Trophoblast cell (in vitro differentiated cells and primary cell): ENCODE data around the gene METTL5.

Experiments used
- DNase-seq, 2 donors: peaks; one replicate each; pipeline ENCODE4 v3.0.0-alpha.2; 2016
- H2AFZ ChIP-seq: 2 replicates; pipeline ENCODE4 v1.6.1; 2013; ENCODE audit warnings: low read length, moderate library complexity, mild to moderate bottlenecking; ENCODE audit not compliant: insufficient read depth, poor library complexity
- H2AK5ac ChIP-seq: 2 replicates; pipeline ENCODE4 v1.6.1; 2013; ENCODE audit warnings: mild to moderate bottlenecking, low read length
- H2BK120ac ChIP-seq: 2 replicates; pipeline ENCODE4 v1.6.1; 2013; ENCODE audit warnings: low read length, mild to moderate bottlenecking, moderate library complexity; ENCODE audit not compliant: insufficient read depth, poor library complexity
- H2BK12ac ChIP-seq: 2 replicates; pipeline ENCODE4 v1.6.1; 2013; ENCODE audit warnings: mild to moderate bottlenecking, low read length, moderate library complexity
- H2BK5ac ChIP-seq: 2 replicates; pipeline ENCODE4 v1.6.1; 2013; ENCODE audit warnings: low read length, low read depth, moderate library complexity, mild to moderate bottlenecking; ENCODE audit not compliant: poor library complexity
- H3K14ac ChIP-seq: 2 replicates; pipeline ENCODE4 v1.6.1; 2013; ENCODE audit warnings: mild to moderate bottlenecking, low read length
- H3K18ac ChIP-seq: 2 replicates; pipeline ENCODE4 v1.6.1; 2013; ENCODE audit warnings: mild to moderate bottlenecking, low read length
- H3K23ac ChIP-seq: 2 replicates; pipeline ENCODE4 v1.6.1; 2013; ENCODE audit warnings: low read length
- H3K27ac ChIP-seq: 2 replicates; pipeline ENCODE4 v1.5.1; 2013; ENCODE audit warnings: low read depth, mild to moderate bottlenecking, inconsistent platforms, low read length, moderate library complexity
- H3K27me3 ChIP-seq: 2 replicates; pipeline ENCODE4 v1.6.1; 2013; ENCODE audit warnings: inconsistent platforms, mild to moderate bottlenecking, low read length, moderate library complexity; ENCODE audit not compliant: insufficient read depth
- H3K36me3 ChIP-seq, 2 experiments: 1 replicate in 1 of 2; 2 replicates in 1 of 2; pipeline ENCODE4 v1.6.1; 2013; ENCODE audit warnings: low read length in 2 of 2, mild to moderate bottlenecking in 2 of 2, moderate library complexity in 1 of 2; ENCODE audit not compliant: insufficient read depth in 2 of 2, control insufficient read depth in 1 of 2
- H3K4ac ChIP-seq: 2 replicates; pipeline ENCODE4 v1.6.1; 2013; ENCODE audit warnings: low read depth, mild to moderate bottlenecking, low read length, moderate library complexity
- H3K4me1 ChIP-seq, 2 experiments: 1 replicate in 1 of 2; 2 replicates in 1 of 2; pipeline ENCODE4 v1.6.1; 2013; ENCODE audit warnings: low read length in 2 of 2, mild to moderate bottlenecking in 2 of 2, moderate library complexity in 1 of 2; ENCODE audit not compliant: insufficient read depth in 2 of 2, control insufficient read depth in 1 of 2
- H3K4me2 ChIP-seq: 2 replicates; pipeline ENCODE4 v1.6.1; 2013; ENCODE audit warnings: inconsistent platforms, mild to moderate bottlenecking, low read length, moderate library complexity
- H3K4me3 ChIP-seq: 2 replicates; pipeline ENCODE4 v1.5.1; 2013; ENCODE audit warnings: mild to moderate bottlenecking, low read depth, low read length, inconsistent platforms
- H3K79me1 ChIP-seq: one replicate; pipeline ENCODE4 v1.6.1; 2013; ENCODE audit warnings: low read length
- H3K79me2 ChIP-seq: 2 replicates; pipeline ENCODE4 v1.6.1; 2013; ENCODE audit warnings: low read length, mild to moderate bottlenecking; ENCODE audit not compliant: control insufficient read depth, insufficient read depth, poor library complexity
- H3K9ac ChIP-seq: 2 replicates; pipeline ENCODE4 v1.6.1; 2013; ENCODE audit warnings: mild to moderate bottlenecking, low read length
- H3K9me3 ChIP-seq: 2 replicates; pipeline ENCODE4 v1.6.1; 2013; ENCODE audit warnings: low read depth, mild to moderate bottlenecking, control low read depth, inconsistent platforms, low read length; ENCODE audit not compliant: insufficient read depth
- H4K12ac ChIP-seq: 2 replicates; pipeline ENCODE4 v1.6.1; 2013; ENCODE audit warnings: low read depth, mild to moderate bottlenecking, low read length, moderate library complexity
- H4K8ac ChIP-seq: 2 replicates; pipeline ENCODE4 v1.6.1; 2013; ENCODE audit warnings: low read depth, mild to moderate bottlenecking, low read length, moderate library complexity
- H4K91ac ChIP-seq: one replicate; pipeline ENCODE4 v1.6.1; 2013; ENCODE audit warnings: low read depth, mild to moderate bottlenecking, low read length, moderate library complexity
- WGBS: extraction: QIAGEN DNeasy Blood & Tissue Kit; methylation state at CpG from one replicate; pipeline ENCODE4 v1.1.7; 2013; ENCODE audit warnings: missing lambda C conversion rate; ENCODE audit not compliant: insufficient read length, insufficient coverage; ENCODE audit errors: extremely low coverage; 5-methylcytosine and 5-hydroxymethylcytosine counted together

METTL5 gene

DNA sequence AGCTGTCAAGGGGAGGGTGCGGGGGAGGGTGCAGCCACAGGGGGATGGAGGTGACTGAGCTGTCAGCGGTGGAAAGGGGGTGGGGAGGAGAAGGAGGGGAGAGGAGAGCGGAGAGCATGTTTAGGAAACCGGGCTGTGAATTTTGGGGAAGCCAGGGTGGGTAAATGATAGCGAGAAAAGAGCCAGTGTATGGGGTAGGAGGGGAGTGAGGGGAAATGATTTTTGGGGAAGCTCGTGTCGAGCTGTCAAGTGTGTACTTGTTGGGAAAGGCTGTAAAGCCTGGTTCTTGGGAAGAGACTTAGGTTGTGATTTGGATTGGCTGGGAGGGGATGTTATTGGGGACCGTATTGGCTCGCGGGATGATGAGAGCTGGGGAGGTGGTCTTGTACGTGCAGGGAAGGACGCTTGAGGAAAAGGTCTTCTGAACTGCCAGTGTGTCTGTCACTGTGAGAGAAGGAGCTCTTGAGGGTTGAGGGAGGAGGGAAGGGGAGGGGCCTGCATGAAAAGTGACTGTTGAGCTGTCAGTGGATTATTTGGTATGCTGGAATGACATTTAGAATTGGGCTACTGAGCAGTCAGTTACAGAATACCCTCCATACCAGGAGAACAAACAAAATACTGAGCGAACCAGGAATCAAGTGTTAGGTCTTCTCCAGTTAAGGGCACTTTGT, 3.6 kb upstream of the METTL5 start:
- H4K91ac ChIP-seq = no peak overlapping the region
- no peak overlapping the region for H2BK12ac ChIP-seq
- no peak overlapping the region for H2BK5ac ChIP-seq
- peak overlapping the region; percentile 71 for H3K18ac ChIP-seq
- H3K79me2 ChIP-seq = peaks cover 8% of the 10 kb centered on the region
- H3K4me3 ChIP-seq = peak overlapping the region; percentile 96
- no peak overlapping the region for H3K14ac ChIP-seq
- no peaks in the 10 kb centered on the region for H3K9me3 ChIP-seq
- H3K4me1 ChIP-seq = peaks cover 0 to 3% of the 10 kb centered on the region in 2 experiments
- H3K4ac ChIP-seq = peak overlapping the region; percentile 28
- no peak overlapping the region for H3K27ac ChIP-seq
- peak; percentile 55 to 69 for DNase-seq
- H3K36me3 ChIP-seq = no peaks in the 10 kb centered on the region
- H4K8ac ChIP-seq = no peak overlapping the region
- WGBS = no CpG with 5 or more reads among the region's 13 CpGs
- H4K12ac ChIP-seq = no peak overlapping the region
- H3K27me3 ChIP-seq = no peaks in the 10 kb centered on the region
- H2AK5ac ChIP-seq = no peak overlapping the region
- H3K9ac ChIP-seq = peak overlapping the region; percentile 88
- no peak overlapping the region for H2AFZ ChIP-seq
- H2BK120ac ChIP-seq = no peak overlapping the region
- no peak overlapping the region for H3K23ac ChIP-seq
- H3K79me1 ChIP-seq = peaks cover 10% of the 10 kb centered on the region
- peak overlapping the region; percentile 96 for H3K4me2 ChIP-seq

DNA sequence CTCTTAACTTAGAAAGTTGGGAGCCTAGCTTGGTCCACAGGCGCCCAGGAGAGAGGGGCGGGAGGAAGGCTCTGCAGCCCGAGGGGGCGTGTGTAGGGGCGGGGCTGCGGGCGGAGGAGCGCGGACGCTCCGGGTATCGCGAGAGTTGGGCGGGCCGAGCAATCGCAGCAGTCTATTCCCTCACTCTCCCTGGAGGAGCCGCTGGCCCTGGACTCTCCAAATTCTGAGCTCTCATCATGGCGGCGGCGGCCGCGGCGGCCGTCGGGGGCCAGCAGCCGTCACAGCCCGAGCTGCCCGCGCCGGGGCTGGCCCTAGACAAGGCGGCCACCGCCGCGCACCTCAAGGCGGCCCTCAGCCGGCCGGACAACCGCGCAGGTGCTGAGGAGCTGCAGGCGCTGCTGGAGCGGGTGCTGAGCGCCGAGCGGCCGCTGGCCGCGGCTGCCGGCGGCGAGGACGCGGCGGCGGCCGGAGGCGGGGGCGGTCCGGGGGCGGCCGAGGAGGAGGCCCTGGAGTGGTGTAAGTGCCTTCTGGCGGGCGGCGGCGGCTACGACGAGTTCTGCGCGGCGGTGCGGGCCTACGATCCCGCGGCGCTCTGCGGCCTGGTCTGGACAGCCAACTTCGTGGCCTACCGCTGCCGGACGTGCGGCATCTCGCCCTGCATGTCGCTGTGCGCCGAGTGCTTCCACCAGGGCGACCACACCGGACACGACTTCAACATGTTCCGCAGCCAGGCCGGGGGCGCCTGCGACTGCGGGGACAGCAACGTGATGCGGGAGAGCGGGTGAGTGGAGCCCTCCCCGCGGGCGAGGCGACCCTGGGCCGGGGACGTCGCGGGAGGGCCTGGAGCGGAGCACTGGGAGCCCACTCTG, 2.8 kb upstream of the METTL5 start, which contains the start of gene UBR3:
Gene UBR3 (plus strand): TSS at position 183 of the 869 bp plus-strand sequence. CDS start 54 bp downstream, at position 237.
- Histone ChIP-seq H3K27me3 (no peaks in the 10 kb centered on the region), H3K14ac (peak within 1 kb of the TSS; percentile 41), H4K12ac (peak within 1 kb of the TSS; percentile 70), H3K79me2 (peaks cover 8% of the 10 kb centered on the region), H4K91ac (peak within 1 kb of the TSS; percentile 30), H2BK12ac (no peak within 1 kb of the TSS), H3K18ac (peak within 1 kb of the TSS; percentile 71), H3K9me3 (no peaks in the 10 kb centered on the region), H2BK120ac (peak within 1 kb of the TSS; percentile 4), H2AK5ac (no peak within 1 kb of the TSS), H2AFZ (peak within 1 kb of the TSS; percentile 68), H3K4me3 (peak within 1 kb of the TSS; percentile 96), H3K36me3 (no peaks in the 10 kb centered on the region), H3K4me2 (peak within 1 kb of the TSS; percentile 96), H3K27ac (peak within 1 kb of the TSS; percentile 65), H3K23ac (no peak within 1 kb of the TSS), H2BK5ac (peak within 1 kb of the TSS; percentile 29), H3K4ac (peak within 1 kb of the TSS; percentile 32), H4K8ac (peak within 1 kb of the TSS; percentile 44), H3K4me1 (peaks cover 3% of the 10 kb centered on the region in 2 experiments), H3K9ac (peak within 1 kb of the TSS; percentile 88), H3K79me1 (peaks cover 10% of the 10 kb centered on the region)
- no CpG with 5 or more reads among the region's 104 CpGs for WGBS
- DNase-seq = peak; percentile 90 to 96

DNA sequence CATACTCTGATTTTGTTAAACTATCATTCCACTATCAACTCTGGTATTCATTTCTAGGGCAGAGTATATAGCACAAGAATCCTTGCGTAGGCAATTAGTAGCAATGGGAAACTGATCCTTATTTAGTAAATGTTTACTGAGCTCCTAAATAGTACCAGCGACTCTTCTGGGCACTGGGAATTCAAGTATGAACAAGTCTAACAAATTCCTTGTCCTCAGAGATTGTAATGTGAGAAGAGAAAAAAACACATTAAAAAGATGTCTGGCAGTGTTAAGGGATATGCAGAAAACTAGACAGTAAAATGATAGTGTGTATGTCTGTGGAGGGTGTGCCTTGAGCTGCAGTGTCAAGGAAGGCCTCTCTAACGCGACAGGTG, 721 bp downstream of the METTL5 start:
- H3K27ac ChIP-seq = no peak overlapping the region
- H3K27me3 ChIP-seq = no peaks in the 10 kb centered on the region
- WGBS = no CpG with 5 or more reads among the region's 4 CpGs
- peaks cover 3% of the 10 kb centered on the region in 2 experiments for H3K4me1 ChIP-seq
- DNase-seq = no peak
- no peak overlapping the region for H2BK120ac ChIP-seq
- H3K23ac ChIP-seq = no peak overlapping the region
- no peak overlapping the region for H2BK5ac ChIP-seq
- peak overlapping the region; percentile 88 for H3K4me2 ChIP-seq
- H3K79me1 ChIP-seq = peaks cover 10% of the 10 kb centered on the region
- no peak overlapping the region for H3K14ac ChIP-seq
- H2BK12ac ChIP-seq = no peak overlapping the region
- H3K4ac ChIP-seq = no peak overlapping the region
- no peak overlapping the region for H4K91ac ChIP-seq
- peaks cover 8% of the 10 kb centered on the region for H3K79me2 ChIP-seq
- no peak overlapping the region for H2AFZ ChIP-seq
- H2AK5ac ChIP-seq = no peak overlapping the region
- peaks cover 4 to 6% of the 10 kb centered on the region in 2 experiments for H3K36me3 ChIP-seq
- no peak overlapping the region for H4K12ac ChIP-seq
- peak overlapping the region; percentile 75 for H3K9ac ChIP-seq
- H3K9me3 ChIP-seq = no peaks in the 10 kb centered on the region
- peak overlapping the region; percentile 95 for H4K8ac ChIP-seq
- H3K4me3 ChIP-seq = peak overlapping the region; percentile 91
- H3K18ac ChIP-seq = no peak overlapping the region

DNA sequence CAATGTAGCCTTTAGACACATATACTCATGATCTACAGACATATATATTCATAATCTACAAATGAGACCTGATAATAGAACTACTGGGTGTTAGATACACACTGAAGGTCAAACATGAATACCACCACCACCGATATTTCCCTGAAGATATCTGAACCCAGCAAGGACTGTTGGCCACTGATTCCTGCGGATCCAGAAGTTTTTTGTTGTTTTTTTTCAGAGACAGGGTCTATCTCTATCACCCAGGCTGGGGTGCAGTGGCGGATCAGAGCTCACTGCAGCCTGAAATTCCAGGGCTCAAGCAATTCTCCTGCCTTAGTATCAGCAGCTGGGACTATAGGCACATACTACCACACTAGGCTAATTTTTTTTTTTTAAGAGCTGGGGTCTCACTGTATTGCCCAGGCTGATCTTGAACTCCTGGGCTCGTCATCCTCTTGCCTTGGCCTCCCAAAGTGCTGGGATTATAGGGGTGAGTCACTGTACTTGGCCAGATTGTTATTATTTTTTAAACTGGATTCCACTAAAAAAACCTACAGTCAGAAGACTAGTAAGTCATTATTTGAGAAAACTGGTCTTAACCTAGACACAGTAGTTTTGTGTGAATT, 1.8 kb downstream of the METTL5 start:
- WGBS = no CpG with 5 or more reads among the region's 4 CpGs
- H3K79me2 ChIP-seq = peaks cover 7% of the 10 kb centered on the region

More for the DNA sequence above, 1.8 kb downstream of the METTL5 start:
- Histone ChIP-seq H2AK5ac (no peak overlapping the region), H3K27ac (no peak overlapping the region), H3K4ac (no peak overlapping the region), H3K23ac (no peak overlapping the region), H2BK12ac (no peak overlapping the region), H3K4me3 (no peak overlapping the region), H3K79me1 (peaks cover 9% of the 10 kb centered on the region), H2BK5ac (no peak overlapping the region), H3K9me3 (no peaks in the 10 kb centered on the region), H4K12ac (no peak overlapping the region), H3K36me3 (peaks cover 6 to 8% of the 10 kb centered on the region in 2 experiments), H3K14ac (no peak overlapping the region), H4K8ac (no peak overlapping the region), H3K27me3 (no peaks in the 10 kb centered on the region), H3K4me2 (no peak overlapping the region), H3K18ac (no peak overlapping the region), H2AFZ (no peak overlapping the region), H2BK120ac (no peak overlapping the region), H3K9ac (no peak overlapping the region), H4K91ac (no peak overlapping the region), H3K4me1 (peaks cover 0 to 3% of the 10 kb centered on the region in 2 experiments)
- DNase-seq = no peak
